Activated CD4-positive, alpha-beta T cell treated with anti-CD3 and anti-CD28 coated beads, Interleukin-2, amount 10 ng/mL, durations not matched to agents 7 days and 5 days (primary cell): Measurements from ENCODE around the gene PSMA4. TPM values are rescaled to one million over a fixed set of nuclear protein-coding genes. Genes with fewer than 3 reads are reported as not detected.

Experiments
- CTCF ChIA-PET: fragments of 350-600 bp; sonication (Branson Sonifier 250); formaldehyde crosslinking; loops from one replicate; lab custom pipeline; 2021; ENCODE audit warnings: antibody characterized with exemption; lab: Charles Lee
- POLR2A ChIA-PET: fragments of 350-600 bp; sonication (Branson Sonifier 250); formaldehyde crosslinking; loops from one replicate; lab custom pipeline; 2021; ENCODE audit warnings: antibody characterized with exemption; lab: Charles Lee
- DNase-seq: peaks from one replicate; pipeline ENCODE4 v3.0.0-alpha.2; 2020
- H3K27ac Mint-ChIP-seq: one replicate; pipeline ENCODE4 v1.8.0; 2021; ENCODE audit warnings: mild to moderate bottlenecking, moderate library complexity, mixed read lengths
- H3K27me3 Mint-ChIP-seq: one replicate; pipeline ENCODE4 v1.8.0; 2021; ENCODE audit warnings: mixed read lengths
- H3K36me3 Mint-ChIP-seq: one replicate; pipeline ENCODE4 v1.8.0; 2021; ENCODE audit warnings: low read depth, mixed read lengths
- H3K4me1 Mint-ChIP-seq: one replicate; pipeline ENCODE4 v1.8.0; 2021; ENCODE audit warnings: mixed read lengths
- H3K4me3 Mint-ChIP-seq: one replicate; pipeline ENCODE4 v1.8.0; 2021; ENCODE audit warnings: mild to moderate bottlenecking, moderate library complexity, mixed read lengths
- H3K9me3 Mint-ChIP-seq: one replicate; pipeline ENCODE4 v1.8.0; 2021; ENCODE audit warnings: mixed read lengths
- total RNA-seq, 2 experiments: library from RNA; stranded (reverse); gene quantifications; one replicate each; pipeline ENCODE4 v1.2.3, GENCODE V29; 2021

PSMA4 gene
- total RNA-seq, 2 experiments from 2014 or later: 255 to 259 TPM

DNA sequence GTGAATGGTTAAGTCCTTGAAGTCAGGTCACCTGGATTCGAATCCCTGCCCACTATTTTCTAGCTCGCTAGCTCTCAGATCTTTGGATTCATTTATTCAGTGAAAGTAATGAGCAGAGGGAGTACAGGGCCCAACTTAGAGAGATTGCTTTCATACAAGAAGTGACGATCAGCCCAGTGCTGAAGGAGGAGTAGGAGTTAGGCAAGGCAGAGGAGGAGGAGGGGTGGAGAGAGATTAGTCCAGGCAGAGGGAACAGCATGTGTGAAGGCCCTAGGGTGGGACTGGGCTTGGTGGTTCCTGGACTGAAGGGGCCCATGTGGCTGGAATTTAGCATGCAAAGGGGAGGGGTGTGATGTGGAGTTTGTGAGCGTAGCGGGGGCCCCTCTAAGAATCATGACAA is 21.2 kb downstream of the PSMA4 start:
- H3K27ac Mint-ChIP-seq: no peak overlapping the region
- peaks cover 20% of the 10 kb centered on the region for H3K27me3 Mint-ChIP-seq
- DNase-seq: no peak
- ChIA-PET CTCF (no interaction called here), POLR2A (no interaction called here)
- H3K4me1 Mint-ChIP-seq: peaks cover 21% of the 10 kb centered on the region
- H3K4me3 Mint-ChIP-seq: no peak overlapping the region
- H3K36me3 Mint-ChIP-seq: no peaks in the 10 kb centered on the region
- H3K9me3 Mint-ChIP-seq: no peaks in the 10 kb centered on the region

GRCh38 chr15:78563092-78563491 is 22.8 kb downstream of the PSMA4 start:
- no peak for DNase-seq
- CTCF ChIA-PET: interaction anchor here (1.3 kb wide), 1 partner anchor 35 kb away, joined by 3 read pairs; no protein-coding TSS in a partner anchor
- Mint-ChIP-seq H3K9me3 (no peaks in the 10 kb centered on the region), H3K27ac (no peak overlapping the region), H3K36me3 (no peaks in the 10 kb centered on the region), H3K4me3 (no peak overlapping the region), H3K4me1 (peaks cover 26% of the 10 kb centered on the region), H3K27me3 (peaks cover 28% of the 10 kb centered on the region)
- POLR2A ChIA-PET: no interaction called here

DNA sequence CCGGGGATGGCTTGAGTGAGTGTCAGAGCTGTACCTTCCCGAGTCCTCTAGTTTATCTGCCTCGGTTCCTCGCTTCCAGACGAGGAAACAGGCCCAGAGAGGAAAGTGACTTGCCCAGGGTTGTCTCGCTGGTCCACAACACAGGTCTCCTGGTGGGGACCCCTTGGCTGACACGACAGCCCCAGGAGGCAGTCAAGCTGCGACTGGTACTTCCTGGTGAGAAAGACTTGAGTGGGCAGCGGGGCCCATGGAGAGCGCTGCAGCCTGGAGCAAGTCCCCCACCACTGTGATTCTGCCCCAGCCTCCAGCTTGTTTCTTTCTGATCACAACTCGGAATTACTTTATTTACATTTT is 24.5 kb downstream of the PSMA4 start:
- ChIA-PET CTCF (interaction anchor here (1.0 to 2.6 kb wide), 4 partner anchors 12 to 147 kb away, joined by 3 to 11 read pairs (median 4); no protein-coding TSS in a partner anchor), POLR2A (no interaction called here)
- peaks cover 26% of the 10 kb centered on the region for H3K4me1 Mint-ChIP-seq
- H3K4me3 Mint-ChIP-seq: peak overlapping the region; percentile 80
- H3K27ac Mint-ChIP-seq: peak overlapping the region; percentile 83
- H3K36me3 Mint-ChIP-seq: no peaks in the 10 kb centered on the region
- peaks cover 28% of the 10 kb centered on the region for H3K27me3 Mint-ChIP-seq
- no peaks in the 10 kb centered on the region for H3K9me3 Mint-ChIP-seq
- no peak for DNase-seq

DNA sequence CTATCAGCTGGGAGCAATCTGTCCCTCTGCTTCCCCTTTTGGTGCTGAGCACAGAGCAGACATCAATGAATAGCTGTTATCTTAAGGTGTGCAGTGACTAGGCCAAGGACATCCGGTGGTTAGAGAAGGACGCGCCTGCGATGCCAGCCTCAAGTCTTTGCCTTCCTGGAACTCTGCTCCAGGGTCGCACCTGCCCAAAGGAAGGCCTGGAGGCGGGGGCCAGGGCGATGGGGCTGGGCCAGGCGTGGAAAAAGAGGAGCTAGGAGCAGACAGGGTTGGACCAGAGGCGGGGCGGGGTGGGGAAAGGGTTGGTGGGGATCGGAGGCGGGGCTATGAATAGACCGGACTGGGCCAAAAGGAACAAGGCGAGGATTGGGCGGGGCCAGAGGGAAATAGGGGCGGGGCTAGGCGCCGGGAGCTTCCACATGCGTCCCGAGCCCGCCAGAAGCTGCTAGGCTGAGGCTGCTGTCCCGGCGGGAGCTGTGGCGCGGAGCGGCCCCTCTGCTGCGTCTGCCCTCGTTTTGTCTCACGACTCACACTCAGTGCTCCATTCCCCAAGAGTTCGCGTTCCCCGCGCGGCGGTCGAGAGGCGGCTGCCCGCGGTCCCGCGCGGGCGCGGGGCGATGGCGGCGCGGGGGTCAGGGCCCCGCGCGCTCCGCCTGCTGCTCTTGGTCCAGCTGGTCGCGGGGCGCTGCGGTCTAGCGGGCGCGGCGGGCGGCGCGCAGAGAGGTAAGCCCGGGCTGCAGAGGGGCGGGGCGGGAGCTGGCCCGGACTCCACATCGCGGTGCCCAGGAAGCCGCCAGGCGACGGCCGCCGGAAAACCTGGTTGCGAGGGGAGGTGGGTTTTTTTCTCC is 25.1 kb downstream of the PSMA4 start, which contains the start of gene CHRNA5:
Gene CHRNA5 (plus strand): TSS at position 424 of the 854 bp plus-strand sequence. CDS start 200 bp downstream, at position 624.
- Mint-ChIP-seq H3K4me1 (peaks cover 26% of the 10 kb centered on the region), H3K9me3 (no peaks in the 10 kb centered on the region), H3K36me3 (no peaks in the 10 kb centered on the region), H3K4me3 (peak within 1 kb of the TSS; percentile 80), H3K27ac (peak within 1 kb of the TSS; percentile 83), H3K27me3 (peaks cover 28% of the 10 kb centered on the region)
- ChIA-PET CTCF (interaction anchor here (1.0 to 2.6 kb wide), 5 partner anchors 13 to 146 kb away, joined by 3 to 11 read pairs (median 4); no protein-coding TSS in a partner anchor), POLR2A (interaction anchor here (0.6 kb wide), 1 partner anchor 13 kb away, joined by 3 read pairs; no protein-coding TSS in a partner anchor)
- DNase-seq: peak; percentile 69

DNA sequence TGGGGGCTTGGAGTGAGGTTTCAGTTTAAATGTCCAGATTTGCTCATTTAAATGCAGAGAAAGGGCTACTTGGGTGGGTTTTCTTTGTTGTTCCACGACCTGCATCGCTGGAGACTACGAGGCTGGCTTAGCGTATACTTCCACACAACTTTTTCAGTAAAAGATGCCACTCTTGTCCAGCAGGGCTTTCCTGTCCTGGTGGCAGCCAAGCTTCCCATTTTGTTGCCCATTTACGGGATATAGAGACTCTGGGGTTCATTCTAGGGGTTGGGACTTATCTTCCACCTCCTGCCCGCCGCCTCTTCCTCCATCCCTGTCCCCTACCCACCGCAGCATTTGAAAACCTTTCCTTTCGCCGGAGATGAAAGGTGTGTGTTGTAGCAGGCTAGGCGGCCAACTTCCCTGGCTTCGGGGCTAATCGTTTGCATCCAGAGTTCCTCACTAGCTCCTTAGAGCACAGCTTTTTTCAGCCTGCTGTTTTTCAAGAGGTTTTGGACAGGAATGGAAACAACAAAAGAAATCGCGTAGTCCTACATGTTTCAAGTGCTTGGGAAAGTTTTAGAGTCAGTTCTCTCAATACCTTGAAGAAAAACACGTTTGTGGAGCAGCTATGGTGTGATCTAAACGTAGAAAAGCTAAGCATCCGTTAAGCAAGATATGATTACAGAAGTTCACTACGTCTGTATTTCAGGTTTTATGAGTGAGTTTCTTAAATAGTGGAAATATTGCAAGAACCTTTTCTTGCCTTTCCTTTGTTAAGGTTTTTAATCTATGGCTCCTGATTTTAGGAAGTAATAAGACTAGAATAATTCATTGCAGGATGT is 25.9 kb downstream of the PSMA4 start:
- peaks cover 28% of the 10 kb centered on the region for H3K27me3 Mint-ChIP-seq
- POLR2A ChIA-PET: interaction anchor here (0.5 to 0.6 kb wide), 2 partner anchors 13 to 14 kb away, joined by 3 to 7 read pairs; no protein-coding TSS in a partner anchor
- H3K4me3 Mint-ChIP-seq: peak overlapping the region; percentile 80
- H3K4me1 Mint-ChIP-seq: peaks cover 26% of the 10 kb centered on the region
- CTCF ChIA-PET: interaction anchor here (1.0 to 2.6 kb wide), 4 partner anchors 20 to 146 kb away, joined by 3 to 11 read pairs (median 5); no protein-coding TSS in a partner anchor
- no peaks in the 10 kb centered on the region for H3K36me3 Mint-ChIP-seq
- peak overlapping the region; percentile 6 for H3K27ac Mint-ChIP-seq
- DNase-seq: peak; percentile 11
- no peaks in the 10 kb centered on the region for H3K9me3 Mint-ChIP-seq

DNA sequence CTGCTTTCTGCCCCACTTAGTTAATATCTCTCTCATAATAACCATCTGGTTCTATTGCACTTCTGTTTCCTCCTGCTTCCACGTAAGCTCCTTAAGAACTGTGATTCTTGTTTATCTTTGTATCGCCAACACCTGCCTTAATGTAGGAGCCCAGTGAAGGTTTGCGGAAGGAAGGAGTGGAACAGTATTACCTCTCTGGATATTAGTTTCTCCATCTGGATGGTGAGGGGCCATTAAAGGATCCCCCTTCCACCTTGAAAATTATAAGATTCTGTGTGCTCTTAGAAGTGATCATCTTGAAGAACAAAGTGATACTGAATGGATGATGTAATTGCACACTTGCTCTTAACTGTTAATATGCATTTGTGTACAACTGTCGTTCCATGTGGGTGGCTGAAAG is 27.3 kb downstream of the PSMA4 start:
- no peaks in the 10 kb centered on the region for H3K9me3 Mint-ChIP-seq
- peaks cover 23% of the 10 kb centered on the region for H3K27me3 Mint-ChIP-seq
- DNase-seq: no peak
- ChIA-PET POLR2A (no interaction called here), CTCF (interaction anchor here (0.9 kb wide), 1 partner anchor 30 kb away, joined by 9 read pairs; no protein-coding TSS in a partner anchor)
- no peak overlapping the region for H3K4me3 Mint-ChIP-seq
- H3K4me1 Mint-ChIP-seq: peaks cover 26% of the 10 kb centered on the region
- no peaks in the 10 kb centered on the region for H3K36me3 Mint-ChIP-seq
- H3K27ac Mint-ChIP-seq: no peak overlapping the region

DNA sequence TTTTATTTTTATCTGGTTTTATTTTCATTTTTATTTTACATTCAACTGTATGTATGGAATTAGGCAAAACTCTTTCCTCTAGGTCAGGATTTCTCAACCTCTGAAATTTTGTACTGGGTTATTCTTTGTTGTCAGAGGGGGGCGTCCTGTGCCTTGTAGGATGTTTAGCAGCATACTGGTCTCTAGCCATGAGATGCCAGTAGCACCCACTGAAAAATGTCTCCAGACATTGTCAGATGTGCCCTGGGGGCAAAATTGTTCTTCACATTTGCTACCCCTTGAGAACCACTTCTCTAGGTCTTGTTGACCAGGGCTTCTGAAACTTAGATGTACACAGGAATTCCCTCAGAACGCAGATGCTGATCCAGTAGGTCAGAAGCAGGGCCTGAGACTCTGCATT is 30.5 kb downstream of the PSMA4 start:
- ChIA-PET POLR2A (no interaction called here), CTCF (no interaction called here)
- Mint-ChIP-seq H3K4me1 (peaks cover 12% of the 10 kb centered on the region), H3K36me3 (no peaks in the 10 kb centered on the region), H3K9me3 (no peaks in the 10 kb centered on the region), H3K27ac (no peak overlapping the region), H3K4me3 (no peak overlapping the region), H3K27me3 (peaks cover 19% of the 10 kb centered on the region)
- no peak for DNase-seq

- no peak overlapping the region for H3K27ac Mint-ChIP-seq
- ChIA-PET POLR2A (no interaction called here), CTCF (interaction anchor here (0.5 kb wide), 1 partner anchor 302 kb away, joined by 5 read pairs; no protein-coding TSS in a partner anchor)
- no peak overlapping the region for H3K4me3 Mint-ChIP-seq
- no peaks in the 10 kb centered on the region for H3K9me3 Mint-ChIP-seq
- H3K4me1 Mint-ChIP-seq: peaks cover 6% of the 10 kb centered on the region
- no peak for DNase-seq
- H3K36me3 Mint-ChIP-seq: no peaks in the 10 kb centered on the region
- peaks cover 13% of the 10 kb centered on the region for H3K27me3 Mint-ChIP-seq
Observed at GRCh38 chr15:78571382-78571781, 31.1 kb downstream of the PSMA4 start.

DNA sequence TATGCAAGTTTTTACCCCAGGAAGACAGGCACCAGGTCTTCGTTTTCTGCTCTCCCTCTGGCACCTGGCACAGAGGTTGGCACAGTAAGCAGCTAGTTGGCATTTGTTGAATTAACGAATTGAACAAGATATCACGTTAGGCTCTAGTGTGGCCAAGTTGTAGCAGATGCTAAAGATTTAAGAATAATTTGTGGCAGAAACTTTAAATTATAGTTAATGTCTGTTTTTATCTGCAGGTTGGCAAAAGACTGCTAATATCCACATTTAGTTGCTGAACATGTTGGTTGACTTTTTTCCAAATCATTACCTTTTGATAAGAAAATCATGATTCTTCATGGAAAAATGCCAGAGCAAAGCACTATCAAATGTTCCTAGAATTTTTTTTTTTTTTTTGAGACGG is 33.2 kb downstream of the PSMA4 start:
- H3K4me1 Mint-ChIP-seq: no peaks in the 10 kb centered on the region
- POLR2A ChIA-PET: no interaction called here
- peaks cover 3% of the 10 kb centered on the region for H3K27me3 Mint-ChIP-seq
- H3K9me3 Mint-ChIP-seq: no peaks in the 10 kb centered on the region
- no peak overlapping the region for H3K27ac Mint-ChIP-seq
- no peaks in the 10 kb centered on the region for H3K36me3 Mint-ChIP-seq
- no peak for DNase-seq
- no peak overlapping the region for H3K4me3 Mint-ChIP-seq
- CTCF ChIA-PET: no interaction called here

GRCh38 chr15:78574944-78575343 is 34.7 kb downstream of the PSMA4 start:
- no peak overlapping the region for H3K27ac Mint-ChIP-seq
- ChIA-PET CTCF (no interaction called here), POLR2A (interaction anchor here (0.6 kb wide), 1 partner anchor 137 kb away, joined by 3 read pairs; the partner anchor contains the start of gene IREB2)
- H3K9me3 Mint-ChIP-seq: no peaks in the 10 kb centered on the region
- H3K27me3 Mint-ChIP-seq: no peaks in the 10 kb centered on the region
- H3K4me1 Mint-ChIP-seq: no peaks in the 10 kb centered on the region
- no peak overlapping the region for H3K4me3 Mint-ChIP-seq
- no peaks in the 10 kb centered on the region for H3K36me3 Mint-ChIP-seq
- no peak for DNase-seq

- ChIA-PET POLR2A (no interaction called here), CTCF (interaction anchor here (0.7 to 0.8 kb wide), 2 partner anchors 30 to 340 kb away, joined by 3 to 9 read pairs; no protein-coding TSS in a partner anchor)
- no peaks in the 10 kb centered on the region for H3K27me3 Mint-ChIP-seq
- no peaks in the 10 kb centered on the region for H3K4me1 Mint-ChIP-seq
- no peak overlapping the region for H3K4me3 Mint-ChIP-seq
- no peak overlapping the region for H3K27ac Mint-ChIP-seq
- no peaks in the 10 kb centered on the region for H3K9me3 Mint-ChIP-seq
- H3K36me3 Mint-ChIP-seq: no peaks in the 10 kb centered on the region
- no peak for DNase-seq
Observed at GRCh38 chr15:78597583-78597982, 57.3 kb downstream of the PSMA4 start.

DNA sequence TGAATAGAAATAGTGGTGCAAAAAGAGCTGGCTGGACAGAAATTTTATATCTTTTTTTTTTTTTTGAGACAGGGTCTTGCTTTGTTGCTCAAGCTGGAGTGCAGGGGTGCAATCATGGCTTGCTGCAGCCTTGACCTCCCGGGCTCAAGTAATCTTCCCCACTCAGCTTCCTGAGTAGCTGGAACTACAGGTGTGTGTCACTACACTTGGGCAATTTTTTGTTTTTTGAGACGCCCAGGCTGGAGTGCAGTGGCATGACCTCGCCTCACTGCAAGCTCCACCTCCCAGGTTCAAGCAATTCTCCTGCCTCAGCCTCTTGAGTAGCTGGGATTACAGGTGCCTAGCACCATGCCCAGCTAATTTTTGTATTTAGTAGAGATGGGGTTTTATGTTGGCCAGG is 58.1 kb downstream of the PSMA4 start:
- H3K4me3 Mint-ChIP-seq: no peak overlapping the region

More for the DNA sequence above, 58.1 kb downstream of the PSMA4 start:
- Mint-ChIP-seq H3K27me3 (no peaks in the 10 kb centered on the region), H3K4me1 (no peaks in the 10 kb centered on the region), H3K36me3 (no peaks in the 10 kb centered on the region), H3K27ac (no peak overlapping the region), H3K9me3 (no peaks in the 10 kb centered on the region)
- CTCF ChIA-PET: interaction anchor here (0.7 to 1.4 kb wide), 4 partner anchors 22 to 341 kb away, joined by 3 to 9 read pairs (median 3); no protein-coding TSS in a partner anchor
- POLR2A ChIA-PET: no interaction called here
- no peak for DNase-seq
